GM12878 (cell line): ENCODE data around the gene PIGL. TPM values are rescaled to one million over a fixed set of nuclear protein-coding genes. Genes with fewer than 3 reads are reported as not detected.

Experiments used
- BRCA1 ChIP-seq: IDR thresholded peaks from 2 replicates; pipeline ENCODE4 v1.6.1; 2011; ENCODE audit warnings: low read depth, low read length, improper control_type of control experiment
- CBFB ChIP-seq: IDR thresholded peaks from 2 replicates; pipeline ENCODE4 v1.6.1; 2016; ENCODE audit warnings: antibody characterized with exemption, low read depth
- CHD2 ChIP-seq: IDR thresholded peaks from 2 replicates; pipeline ENCODE4 v1.6.1; 2011; ENCODE audit warnings: low read depth, low read length, improper control_type of control experiment, borderline replicate concordance
- CREM ChIP-seq: IDR thresholded peaks from 2 replicates; pipeline ENCODE4 v1.6.1; 2014; ENCODE audit warnings: antibody characterized with exemption, low read depth
- EGR1 ChIP-seq, 2 experiments: IDR thresholded peaks; 1 replicate in 1 of 2; 2 replicates in 1 of 2; pipeline ENCODE4 v1.6.1; 2011 to 2012; ENCODE audit warnings: low read depth in 2 of 2, low read length in 2 of 2, borderline replicate concordance in 1 of 2, mild to moderate bottlenecking in 1 of 2, moderate library complexity in 1 of 2
- ETV6 ChIP-seq, 2 experiments: fragments of 450-650 bp in 1 of 2; IDR thresholded peaks in 1 of 2; conservative IDR thresholded peaks in 1 of 2; 2 replicates each; pipeline ENCODE4 v1.6.1; 2014; ENCODE audit warnings: antibody characterized with exemption in 1 of 2, borderline replicate concordance in 1 of 2, low read depth in 1 of 2, mild to moderate bottlenecking in 1 of 2, moderate library complexity in 1 of 2
- FOXK2 ChIP-seq: fragments of 450-650 bp; IDR thresholded peaks from 2 replicates; pipeline ENCODE4 v1.6.1; 2017; ENCODE audit warnings: mild to moderate bottlenecking, moderate library complexity
- HDAC2 ChIP-seq: fragments of 200-600 bp; sonication (generic); IDR thresholded peaks from 2 replicates; pipeline ENCODE4 v1.6.1; 2017
- HDGF ChIP-seq: fragments of 450-650 bp; IDR thresholded peaks from 2 replicates; pipeline ENCODE4 v1.6.1; 2016; ENCODE audit warnings: antibody characterized with exemption
- KAT2A ChIP-seq: conservative IDR thresholded peaks from 2 replicates; pipeline ENCODE4 v1.6.1; 2011; ENCODE audit warnings: low read depth, low read length; ENCODE audit not compliant: control insufficient read depth
- KLF5 ChIP-seq: fragments of 450-650 bp; IDR thresholded peaks from 2 replicates; pipeline ENCODE4 v1.6.1; 2014; ENCODE audit warnings: mild to moderate bottlenecking; ENCODE audit not compliant: partially characterized antibody
- MTA3 ChIP-seq: IDR thresholded peaks from 2 replicates; pipeline ENCODE4 v1.6.1; 2012; ENCODE audit warnings: low read length, inconsistent platforms, borderline replicate concordance
- MXI1 ChIP-seq: fragments of 150-350 bp; IDR thresholded peaks from 2 replicates; pipeline ENCODE4 v1.6.1; 2011; ENCODE audit warnings: low read depth, mild to moderate bottlenecking, inconsistent platforms, low read length, improper control_type of control experiment
- RB1 ChIP-seq: fragments of 450-650 bp; formaldehyde crosslinking; IDR thresholded peaks from 2 replicates; pipeline ENCODE4 v1.6.1; 2017; ENCODE audit warnings: mild to moderate bottlenecking, borderline replicate concordance
- RFX5 ChIP-seq: IDR thresholded peaks from 2 replicates; pipeline ENCODE4 v1.6.1; 2011; ENCODE audit warnings: low read depth, low read length, improper control_type of control experiment
- SIN3A ChIP-seq: IDR thresholded peaks from 2 replicates; pipeline ENCODE4 v1.6.1; 2012; ENCODE audit warnings: low read depth, low read length, improper control_type of control experiment
- SKIL ChIP-seq: fragments of 450-650 bp; IDR thresholded peaks from 2 replicates; pipeline ENCODE4 v1.6.1; 2017; ENCODE audit warnings: mild to moderate bottlenecking, low read depth, inconsistent platforms; ENCODE audit not compliant: poor library complexity, severe bottlenecking
- SMAD1 ChIP-seq: fragments of 450-650 bp; IDR thresholded peaks from 2 replicates; pipeline ENCODE4 v1.6.1; 2018; ENCODE audit warnings: mild to moderate bottlenecking, low read depth; ENCODE audit not compliant: partially characterized antibody
- SMAD5 ChIP-seq: IDR thresholded peaks from 2 replicates; pipeline ENCODE4 v1.6.1; 2016; ENCODE audit warnings: antibody characterized with exemption, low read depth
- STAT1 ChIP-seq: fragments of 450-650 bp; conservative IDR thresholded peaks from 2 replicates; pipeline ENCODE4 v1.6.1; 2014; ENCODE audit warnings: antibody characterized with exemption, mild to moderate bottlenecking
- polyA plus RNA-seq, 11 experiments: library from polyadenylated mRNA; depleted of rRNA in 4 of 11; unstranded in 6 of 11; stranded (reverse) in 5 of 11; fragments of >200 nt; fragmentation: Nextera tagmentation in 4 of 11; fragmentation: Illumina TruSeq in 1 of 11; extraction: Ambion mirVana in 4 of 11; extraction: Trizol in 1 of 11; gene quantifications; 1 replicate in 1 of 11; 2 replicates in 10 of 11; pipeline versions ENCODE4 v1.2.1 to v1.2.3, GENCODE V29; 2011 to 2016; ENCODE audit warnings: inconsistent platforms in 2 of 11, missing spikeins in 2 of 11, low read depth in 1 of 11
- total RNA-seq, 4 experiments: library from RNA; depleted of rRNA in 3 of 4; stranded (reverse); fragments of >200 nt in 3 of 4; fragmentation: Illumina TruSeq in 1 of 4; extraction: Trizol in 1 of 4; gene quantifications; 2 replicates each; pipeline versions ENCODE4 v1.2.1 to v1.2.3, GENCODE V29; 2013 to 2021
- TF ChIP-seq, protein P1 (sequence below): fragments of 450-650 bp; IDR thresholded peaks from 2 replicates; pipeline ENCODE4 v1.6.1; 2017; ENCODE audit warnings: low read depth, mild to moderate bottlenecking, moderate library complexity
- TF ChIP-seq, protein P2 (sequence below): IDR thresholded peaks from 2 replicates; pipeline ENCODE4 v1.6.1; 2012; ENCODE audit warnings: mild to moderate bottlenecking, low read depth, low read length
- TF ChIP-seq, protein P3 (sequence below): IDR thresholded peaks from 2 replicates; pipeline ENCODE4 v1.6.1; 2011; ENCODE audit warnings: mild to moderate bottlenecking, low read depth, low read length, moderate library complexity; ENCODE audit not compliant: insufficient replicate concordance

Gene PIGL
- total and polyA plus RNA-seq, 10 of the 15 experiments (the other 5 are each of a cell fraction or from before 2014, with no cell fraction given), result 25.9 to 52.5 (median 30.2) TPM

DNA sequence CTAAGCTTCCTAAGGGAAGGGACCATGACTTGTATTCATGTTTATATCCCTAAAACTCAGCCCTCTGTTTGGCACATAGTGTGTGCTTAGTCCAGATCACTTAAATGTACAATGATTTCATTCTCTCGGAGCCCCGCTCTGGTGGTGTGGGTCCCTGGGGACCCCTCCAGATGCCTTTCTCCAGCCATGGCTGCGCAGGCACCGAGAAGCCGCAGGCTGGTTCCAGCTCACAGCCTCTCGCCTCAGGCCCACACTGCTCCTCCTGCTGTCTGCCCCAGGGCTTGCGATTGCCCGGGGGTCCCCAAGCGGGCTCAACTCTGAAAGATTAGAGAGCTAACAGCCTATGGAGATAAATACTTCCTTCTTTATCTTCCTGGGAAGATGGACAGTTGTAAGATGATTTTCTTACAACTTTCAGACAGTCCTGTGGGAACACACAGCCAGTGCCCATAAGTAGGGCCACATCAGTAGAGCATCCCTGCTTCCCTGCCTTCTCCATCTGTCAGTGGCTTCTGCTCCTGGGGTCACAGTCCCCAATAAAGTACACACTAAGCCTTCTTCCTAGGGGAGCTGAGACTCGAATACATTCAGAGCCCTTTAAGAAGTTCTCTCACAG lies 70.0 kb downstream of the PIGL start (continued):
- TF ChIP-seq STAT1 (no peak), ETV6 (conservative IDR thresholded peaks at IDR 0.05 in 1 of 2, IDR thresholded peaks at IDR 0.05 in 1 of 2; ENCODE audit: borderline replicate concordance in 1 of 2, low read depth in 1 of 2) (no peak), CBFB (0 out of 2 replicates have a peak, but pooled peaks have one; percentile 42), FOXK2 (no peak), RB1 (peak; percentile 78; the same call in 1 of the 2 replicates), MXI1 (no peak), BRCA1 (no peak), CHD2 (no peak; the same call in 1 of the 2 replicates), RFX5 (no peak), SMAD5 (no peak), KAT2A (no peak), SMAD1 (peak; percentile 17), HDGF (no peak), SKIL (no peak), CREM (peak; percentile 48; the same call in 1 of the 2 replicates), KLF5 (peak; percentile 19), MTA3 (0 out of 2 replicates have a peak, but pooled peaks have one; percentile 20), EGR1 (IDR thresholded peaks at IDR 0.05; ENCODE audit: borderline replicate concordance in 1 of 2, low read depth in 2 of 2, low read length in 2 of 2) (0 out of 3 replicates have a peak, but pooled peaks of 1 of the 2 experiments have one; percentile 11), HDAC2 (no peak), SIN3A (peak; percentile 22; the same call in 1 of the 2 replicates)
- TF ChIP-seq, protein P1, sequence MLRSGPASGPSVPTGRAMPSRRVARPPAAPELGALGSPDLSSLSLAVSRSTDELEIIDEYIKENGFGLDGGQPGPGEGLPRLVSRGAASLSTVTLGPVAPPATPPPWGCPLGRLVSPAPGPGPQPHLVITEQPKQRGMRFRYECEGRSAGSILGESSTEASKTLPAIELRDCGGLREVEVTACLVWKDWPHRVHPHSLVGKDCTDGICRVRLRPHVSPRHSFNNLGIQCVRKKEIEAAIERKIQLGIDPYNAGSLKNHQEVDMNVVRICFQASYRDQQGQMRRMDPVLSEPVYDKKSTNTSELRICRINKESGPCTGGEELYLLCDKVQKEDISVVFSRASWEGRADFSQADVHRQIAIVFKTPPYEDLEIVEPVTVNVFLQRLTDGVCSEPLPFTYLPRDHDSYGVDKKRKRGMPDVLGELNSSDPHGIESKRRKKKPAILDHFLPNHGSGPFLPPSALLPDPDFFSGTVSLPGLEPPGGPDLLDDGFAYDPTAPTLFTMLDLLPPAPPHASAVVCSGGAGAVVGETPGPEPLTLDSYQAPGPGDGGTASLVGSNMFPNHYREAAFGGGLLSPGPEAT, result no peak
- TF ChIP-seq, protein P2, sequence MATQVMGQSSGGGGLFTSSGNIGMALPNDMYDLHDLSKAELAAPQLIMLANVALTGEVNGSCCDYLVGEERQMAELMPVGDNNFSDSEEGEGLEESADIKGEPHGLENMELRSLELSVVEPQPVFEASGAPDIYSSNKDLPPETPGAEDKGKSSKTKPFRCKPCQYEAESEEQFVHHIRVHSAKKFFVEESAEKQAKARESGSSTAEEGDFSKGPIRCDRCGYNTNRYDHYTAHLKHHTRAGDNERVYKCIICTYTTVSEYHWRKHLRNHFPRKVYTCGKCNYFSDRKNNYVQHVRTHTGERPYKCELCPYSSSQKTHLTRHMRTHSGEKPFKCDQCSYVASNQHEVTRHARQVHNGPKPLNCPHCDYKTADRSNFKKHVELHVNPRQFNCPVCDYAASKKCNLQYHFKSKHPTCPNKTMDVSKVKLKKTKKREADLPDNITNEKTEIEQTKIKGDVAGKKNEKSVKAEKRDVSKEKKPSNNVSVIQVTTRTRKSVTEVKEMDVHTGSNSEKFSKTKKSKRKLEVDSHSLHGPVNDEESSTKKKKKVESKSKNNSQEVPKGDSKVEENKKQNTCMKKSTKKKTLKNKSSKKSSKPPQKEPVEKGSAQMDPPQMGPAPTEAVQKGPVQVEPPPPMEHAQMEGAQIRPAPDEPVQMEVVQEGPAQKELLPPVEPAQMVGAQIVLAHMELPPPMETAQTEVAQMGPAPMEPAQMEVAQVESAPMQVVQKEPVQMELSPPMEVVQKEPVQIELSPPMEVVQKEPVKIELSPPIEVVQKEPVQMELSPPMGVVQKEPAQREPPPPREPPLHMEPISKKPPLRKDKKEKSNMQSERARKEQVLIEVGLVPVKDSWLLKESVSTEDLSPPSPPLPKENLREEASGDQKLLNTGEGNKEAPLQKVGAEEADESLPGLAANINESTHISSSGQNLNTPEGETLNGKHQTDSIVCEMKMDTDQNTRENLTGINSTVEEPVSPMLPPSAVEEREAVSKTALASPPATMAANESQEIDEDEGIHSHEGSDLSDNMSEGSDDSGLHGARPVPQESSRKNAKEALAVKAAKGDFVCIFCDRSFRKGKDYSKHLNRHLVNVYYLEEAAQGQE, result no peak
- TF ChIP-seq, protein P3, sequence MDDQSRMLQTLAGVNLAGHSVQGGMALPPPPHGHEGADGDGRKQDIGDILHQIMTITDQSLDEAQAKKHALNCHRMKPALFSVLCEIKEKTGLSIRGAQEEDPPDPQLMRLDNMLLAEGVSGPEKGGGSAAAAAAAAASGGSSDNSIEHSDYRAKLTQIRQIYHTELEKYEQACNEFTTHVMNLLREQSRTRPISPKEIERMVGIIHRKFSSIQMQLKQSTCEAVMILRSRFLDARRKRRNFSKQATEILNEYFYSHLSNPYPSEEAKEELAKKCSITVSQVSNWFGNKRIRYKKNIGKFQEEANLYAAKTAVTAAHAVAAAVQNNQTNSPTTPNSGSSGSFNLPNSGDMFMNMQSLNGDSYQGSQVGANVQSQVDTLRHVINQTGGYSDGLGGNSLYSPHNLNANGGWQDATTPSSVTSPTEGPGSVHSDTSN, result no peak
